BE2C (cell line): ENCODE measurements around the gene PLCXD1.
"Not testable (repeated sequence)": the region's sequence is repeated elsewhere in the genome, so short reads cannot be mapped to it uniquely, and the experiment has no call there.

ENCODE experiments used
- DNase-seq: peaks from one replicate; pipeline ENCODE4 v3.0.0-alpha.2; 2020
- H3K27me3 ChIP-seq: fragments of 250-450 bp; sonication (Bioruptor Pico); 2 replicates; pipeline ENCODE4 v1.5.1; 2020; ENCODE audit warnings: mild to moderate bottlenecking
- H3K36me3 ChIP-seq: fragments of 250-450 bp; sonication (Bioruptor Pico); 2 replicates; pipeline ENCODE4 v1.5.1; 2020; ENCODE audit warnings: mild to moderate bottlenecking
- H3K4me1 ChIP-seq: fragments of 250-450 bp; sonication (Bioruptor Pico); 2 replicates; pipeline ENCODE4 v1.5.1; 2020
- H3K4me3 ChIP-seq: 2 replicates; pipeline ENCODE4 v1.5.1; 2011; ENCODE audit warnings: low read depth, low read length
- H3K9me3 ChIP-seq: fragments of 250-450 bp; sonication (Bioruptor Pico); 2 replicates; pipeline ENCODE4 v1.5.1; 2020
- CTCF ChIP-seq: IDR thresholded peaks from 2 replicates; pipeline ENCODE4 v1.5.1; 2012; ENCODE audit warnings: mild to moderate bottlenecking, low read depth, low read length

PLCXD1 gene

DNA sequence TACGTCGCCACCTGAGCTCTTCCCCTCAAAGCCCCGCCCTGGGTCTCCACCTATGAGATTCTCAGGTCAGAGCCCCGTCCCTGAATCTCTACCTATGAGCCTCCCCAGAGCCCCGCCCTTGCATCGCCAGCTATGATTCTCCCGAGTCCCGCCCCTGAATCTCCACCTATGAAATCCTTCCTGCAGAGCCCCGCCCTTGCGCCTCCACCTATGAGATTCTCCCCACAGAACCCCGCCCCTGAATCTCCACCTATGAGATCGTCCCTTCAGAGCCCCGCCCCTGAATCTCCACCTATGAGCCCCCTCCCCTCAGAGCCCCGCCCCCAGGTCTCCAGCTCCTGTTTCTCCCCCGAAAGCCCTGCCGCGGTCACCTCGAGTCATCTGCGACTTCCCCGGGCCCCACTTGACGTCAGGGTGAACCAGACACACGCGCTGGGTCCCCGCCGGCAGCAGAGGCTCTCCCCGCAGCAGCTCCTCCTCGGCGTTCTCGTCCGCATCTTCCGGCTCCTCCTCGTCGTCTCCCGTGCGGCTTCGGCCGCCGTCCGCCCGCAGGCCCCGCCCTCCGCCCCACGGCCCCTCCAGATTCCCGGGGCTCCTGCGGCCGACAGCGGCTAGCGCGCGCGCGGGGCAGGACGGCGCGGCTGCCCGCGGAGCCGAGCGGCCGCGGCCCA is 37.0 kb downstream of the PLCXD1 start:
- DNase-seq = peak; percentile 96
- Histone ChIP-seq H3K36me3 (peaks cover 12% of the 10 kb centered on the region), H3K4me1 (no peaks in the 10 kb centered on the region), H3K9me3 (no peaks in the 10 kb centered on the region), H3K27me3 (no peaks in the 10 kb centered on the region), H3K4me3 (peak overlapping the region; percentile 59)
- TF ChIP-seq CTCF = no peak

- TF ChIP-seq CTCF = no peak
- Histone ChIP-seq H3K27me3 (no peaks in the 10 kb centered on the region), H3K4me3 (peak within 1 kb of the TSS; percentile 72), H3K4me1 (no peaks in the 10 kb centered on the region), H3K9me3 (no peaks in the 10 kb centered on the region), H3K36me3 (peaks cover 12% of the 10 kb centered on the region)
- DNase-seq = peak; percentile 95
Observed at GRCh38 chrX:318739-319578, 37.8 kb downstream of the PLCXD1 start, which contains the start of gene GTPBP6. GTPBP6 (minus strand) TSS chrX:318796; CDS start chrX:318787, 9 bp downstream.

GRCh38 chrX:319579-320125 is 38.5 kb downstream of the PLCXD1 start:
- Histone ChIP-seq H3K4me1 (no peaks in the 10 kb centered on the region), H3K27me3 (no peaks in the 10 kb centered on the region), H3K36me3 (peaks cover 12% of the 10 kb centered on the region), H3K9me3 (no peaks in the 10 kb centered on the region), H3K4me3 (peak overlapping the region; percentile 72)
- no peak for DNase-seq
- no peak for TF ChIP-seq CTCF

DNA sequence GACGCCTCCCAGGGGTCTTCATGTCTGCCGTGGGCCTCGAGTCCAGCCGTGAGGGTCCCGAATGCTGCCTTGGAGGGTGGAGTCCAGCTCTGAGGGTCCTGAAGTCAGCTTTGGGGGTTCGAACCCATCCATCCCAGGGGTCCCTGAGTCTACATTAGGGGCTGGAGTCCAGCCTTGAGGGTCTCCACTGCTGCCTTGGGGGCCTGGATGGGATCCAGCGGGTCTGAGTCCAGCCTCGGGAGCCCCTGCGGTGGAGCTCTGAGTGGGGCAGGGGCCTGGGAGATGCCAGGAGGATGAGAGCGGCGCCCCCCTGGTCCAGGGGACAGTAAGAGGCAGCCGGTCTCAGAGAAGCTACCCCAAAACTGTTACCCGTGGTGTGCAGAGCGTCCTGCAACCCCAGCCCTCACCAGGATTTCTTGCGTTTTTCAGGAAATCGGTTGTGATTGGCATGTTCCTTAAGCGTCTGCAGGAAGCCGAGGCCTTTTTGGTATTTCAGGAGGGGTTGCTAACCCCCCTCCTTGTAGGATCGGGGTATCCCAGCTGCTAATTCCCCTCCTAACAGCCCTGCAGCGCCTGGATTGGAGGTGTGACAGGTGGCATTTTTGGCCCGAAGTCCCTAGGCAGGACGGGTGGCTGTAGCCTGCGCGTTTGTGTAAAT is 39.1 kb downstream of the PLCXD1 start:
- Histone ChIP-seq H3K9me3 (no peaks in the 10 kb centered on the region), H3K4me1 (no peaks in the 10 kb centered on the region), H3K4me3 (peak overlapping the region; percentile 72), H3K27me3 (no peaks in the 10 kb centered on the region), H3K36me3 (peaks cover 6% of the 10 kb centered on the region)
- TF ChIP-seq CTCF = no peak
- DNase-seq = no peak

DNA sequence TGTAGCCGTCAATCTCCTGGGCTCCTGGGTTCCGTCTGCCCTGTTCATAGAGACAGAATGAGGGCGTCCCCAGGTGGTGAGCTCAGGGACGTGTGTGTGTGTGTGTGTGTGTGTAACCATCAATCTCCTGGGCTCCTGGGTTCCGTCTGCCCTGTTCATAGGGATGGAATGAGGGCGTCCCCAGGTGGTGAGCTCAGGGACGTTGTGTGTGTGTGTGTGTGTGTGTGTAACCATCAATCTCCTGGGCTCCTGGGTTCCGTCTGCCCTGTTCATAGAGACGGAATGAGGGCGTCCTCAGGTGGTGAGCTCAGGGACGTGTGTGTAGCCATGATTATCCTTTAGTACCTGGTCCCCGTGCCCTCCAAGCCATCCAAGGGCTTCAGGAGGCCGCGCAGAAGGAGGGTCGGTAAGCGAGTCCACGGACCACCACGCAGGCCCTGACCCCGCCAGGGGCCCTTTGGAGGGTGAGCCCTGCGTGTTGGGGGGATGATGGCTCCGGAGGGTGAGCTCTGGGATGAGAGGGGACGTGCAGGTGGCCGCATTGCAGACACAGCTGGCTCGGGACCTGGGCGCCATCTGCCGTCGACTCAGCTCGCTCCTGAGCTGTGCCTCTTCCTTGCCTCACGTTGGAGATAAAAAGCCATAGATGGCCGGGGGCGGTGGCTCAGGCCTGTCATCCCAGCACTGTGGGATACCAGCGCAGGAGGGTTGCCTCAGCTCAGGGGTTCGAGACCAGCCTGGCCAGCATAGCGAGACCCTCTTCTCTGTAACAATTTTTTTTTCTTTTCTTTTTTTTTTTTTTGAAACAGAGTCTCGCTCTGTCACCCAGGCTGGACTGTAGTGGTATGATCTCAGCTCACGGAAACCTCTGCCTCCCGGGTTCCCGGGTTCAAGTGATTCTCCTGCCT is 42.8 kb downstream of the PLCXD1 start:
- Histone ChIP-seq H3K36me3 (no peaks in the 10 kb centered on the region), H3K9me3 (no peaks in the 10 kb centered on the region), H3K4me1 (no peaks in the 10 kb centered on the region), H3K27me3 (no peaks in the 10 kb centered on the region), H3K4me3 (no peak overlapping the region)
- peak; percentile 57 for DNase-seq
- TF ChIP-seq CTCF = peak; percentile 22; the same call in 1 of the 2 replicates

DNA sequence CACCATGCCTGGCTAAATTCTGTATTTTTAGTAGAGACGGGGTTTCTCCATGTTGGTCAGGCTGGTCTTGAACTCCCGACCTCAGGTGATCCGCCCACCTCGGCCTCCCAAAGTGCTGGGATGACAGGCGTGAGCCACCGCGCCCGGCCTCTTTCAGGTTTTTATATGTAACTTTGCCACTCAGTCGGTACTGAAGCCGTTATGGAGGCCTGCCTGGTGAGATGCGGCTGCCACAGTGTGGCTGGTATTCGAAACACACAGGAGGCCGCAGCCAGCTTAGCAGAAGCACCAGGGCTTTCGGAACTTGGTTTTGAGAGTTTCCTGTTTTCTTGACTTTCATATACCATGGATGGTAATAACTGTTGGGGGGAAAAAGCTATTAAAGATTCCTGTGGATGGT is 43.5 kb downstream of the PLCXD1 start:
- not testable (repeated sequence) for H3K4me1 ChIP-seq, H3K4me3 ChIP-seq, H3K27me3 ChIP-seq, H3K36me3 ChIP-seq, DNase-seq, H3K9me3 ChIP-seq
